HepG2 (cell line): ENCODE data around the gene MAPK12.

ENCODE experiments used
- ATF4 ChIP-seq, 2 experiments: fragments of 450-650 bp in 1 of 2; sonication (generic) in 1 of 2; formaldehyde crosslinking; IDR thresholded peaks; 2 replicates each; pipeline versions ENCODE4 v1.5.0 to v1.8.0; 2020 to 2022; ENCODE audit warnings: mild to moderate bottlenecking in 1 of 2, missing genetic modification reagents in 1 of 2
- MTA3 ChIP-seq: sonication (generic); formaldehyde crosslinking; IDR thresholded peaks from 2 replicates; pipeline ENCODE4 v1.4.0; 2020; ENCODE audit warnings: missing genetic modification reagents
- NR2F2 ChIP-seq: IDR thresholded peaks from 2 replicates; pipeline ENCODE4 v1.6.1; 2012; ENCODE audit warnings: low read depth, inconsistent platforms, borderline replicate concordance
- POLR2A ChIP-seq, 2 experiments: IDR thresholded peaks; 2 replicates each; pipeline ENCODE4 v1.6.1; 2011; ENCODE audit warnings: low read depth in 2 of 2, low read length in 2 of 2, mild to moderate bottlenecking in 1 of 2, moderate library complexity in 1 of 2; ENCODE audit not compliant: insufficient read depth in 1 of 2
- PRMT3 ChIP-seq: sonication (generic); formaldehyde crosslinking; IDR thresholded peaks from 2 replicates; pipeline ENCODE4 v1.8.1; 2022; ENCODE audit warnings: low read depth, mild to moderate bottlenecking, moderate library complexity, missing genetic modification reagents, borderline replicate concordance
- SIN3A ChIP-seq: IDR thresholded peaks from 2 replicates; pipeline ENCODE4 v1.6.1; 2011; ENCODE audit warnings: low read depth, mild to moderate bottlenecking, control low read depth, low read length, borderline replicate concordance
- ZNF124 ChIP-seq: sonication (generic); formaldehyde crosslinking; IDR thresholded peaks from 2 replicates; pipeline ENCODE4 v1.4.0; 2020; ENCODE audit warnings: missing genetic modification reagents
- ZNF44 ChIP-seq: sonication (generic); formaldehyde crosslinking; IDR thresholded peaks from 2 replicates; pipeline ENCODE4 v1.5.1; 2020; ENCODE audit warnings: mild to moderate bottlenecking, missing genetic modification reagents
- ZNF501 ChIP-seq: sonication (generic); formaldehyde crosslinking; IDR thresholded peaks from 2 replicates; pipeline ENCODE4 v1.5.1; 2020; ENCODE audit warnings: mild to moderate bottlenecking, moderate library complexity, missing genetic modification reagents
- ZNF558 ChIP-seq: sonication (generic); formaldehyde crosslinking; IDR thresholded peaks from 2 replicates; pipeline ENCODE4 v1.9.0; 2022; ENCODE audit warnings: mild to moderate bottlenecking, missing genetic modification reagents, borderline replicate concordance
- TF ChIP-seq, protein P1 (sequence below): sonication (generic); formaldehyde crosslinking; IDR thresholded peaks from 2 replicates; pipeline ENCODE4 v1.5.0; 2020; ENCODE audit warnings: mild to moderate bottlenecking, missing genetic modification reagents, moderate library complexity
- TF ChIP-seq, protein P2 (sequence below): sonication (generic); formaldehyde crosslinking; IDR thresholded peaks from 2 replicates; pipeline ENCODE4 v1.8.1; 2023; ENCODE audit warnings: mild to moderate bottlenecking, inconsistent platforms, moderate library complexity, missing genetic modification reagents, borderline replicate concordance
- TF ChIP-seq, protein P3 (sequence below): sonication (generic); formaldehyde crosslinking; IDR thresholded peaks from 2 replicates; pipeline ENCODE4 v1.8.1; 2022; ENCODE audit warnings: low read depth, mild to moderate bottlenecking, missing genetic modification reagents
- TF ChIP-seq, protein P4 (sequence below): sonication (generic); formaldehyde crosslinking; IDR thresholded peaks from 2 replicates; pipeline ENCODE4 v1.5.0; 2020; ENCODE audit warnings: mild to moderate bottlenecking, missing genetic modification reagents, borderline replicate concordance

DNA sequence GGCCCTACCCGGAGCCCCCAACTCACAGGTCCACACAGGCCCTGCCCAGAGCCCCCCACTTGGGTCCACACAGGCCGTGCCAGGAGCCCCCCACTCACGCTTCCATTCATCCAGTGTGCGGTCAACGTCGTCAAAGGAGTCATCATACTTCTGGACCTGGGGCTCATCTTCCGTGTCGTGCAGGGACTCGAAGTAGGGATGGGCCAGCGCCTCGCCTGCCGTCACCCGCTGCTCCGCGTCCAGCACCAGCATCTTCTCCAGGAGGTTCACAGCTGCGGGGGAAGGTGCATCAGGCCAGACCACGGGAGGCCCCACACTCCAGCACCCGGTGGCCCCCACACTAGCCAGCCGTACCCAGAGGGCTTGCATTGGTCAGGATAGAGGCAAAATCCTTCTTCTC, 6.4 kb downstream of the MAPK12 start:
- TF ChIP-seq, protein P1, sequence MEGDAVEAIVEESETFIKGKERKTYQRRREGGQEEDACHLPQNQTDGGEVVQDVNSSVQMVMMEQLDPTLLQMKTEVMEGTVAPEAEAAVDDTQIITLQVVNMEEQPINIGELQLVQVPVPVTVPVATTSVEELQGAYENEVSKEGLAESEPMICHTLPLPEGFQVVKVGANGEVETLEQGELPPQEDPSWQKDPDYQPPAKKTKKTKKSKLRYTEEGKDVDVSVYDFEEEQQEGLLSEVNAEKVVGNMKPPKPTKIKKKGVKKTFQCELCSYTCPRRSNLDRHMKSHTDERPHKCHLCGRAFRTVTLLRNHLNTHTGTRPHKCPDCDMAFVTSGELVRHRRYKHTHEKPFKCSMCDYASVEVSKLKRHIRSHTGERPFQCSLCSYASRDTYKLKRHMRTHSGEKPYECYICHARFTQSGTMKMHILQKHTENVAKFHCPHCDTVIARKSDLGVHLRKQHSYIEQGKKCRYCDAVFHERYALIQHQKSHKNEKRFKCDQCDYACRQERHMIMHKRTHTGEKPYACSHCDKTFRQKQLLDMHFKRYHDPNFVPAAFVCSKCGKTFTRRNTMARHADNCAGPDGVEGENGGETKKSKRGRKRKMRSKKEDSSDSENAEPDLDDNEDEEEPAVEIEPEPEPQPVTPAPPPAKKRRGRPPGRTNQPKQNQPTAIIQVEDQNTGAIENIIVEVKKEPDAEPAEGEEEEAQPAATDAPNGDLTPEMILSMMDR (CRISPR knock-in tag) = no peak
- no peak for TF ChIP-seq ZNF501 (CRISPR knock-in tag)
- no peak for TF ChIP-seq ZNF558 (CRISPR knock-in tag)
- no peak for TF ChIP-seq SIN3A
- TF ChIP-seq, protein P2, sequence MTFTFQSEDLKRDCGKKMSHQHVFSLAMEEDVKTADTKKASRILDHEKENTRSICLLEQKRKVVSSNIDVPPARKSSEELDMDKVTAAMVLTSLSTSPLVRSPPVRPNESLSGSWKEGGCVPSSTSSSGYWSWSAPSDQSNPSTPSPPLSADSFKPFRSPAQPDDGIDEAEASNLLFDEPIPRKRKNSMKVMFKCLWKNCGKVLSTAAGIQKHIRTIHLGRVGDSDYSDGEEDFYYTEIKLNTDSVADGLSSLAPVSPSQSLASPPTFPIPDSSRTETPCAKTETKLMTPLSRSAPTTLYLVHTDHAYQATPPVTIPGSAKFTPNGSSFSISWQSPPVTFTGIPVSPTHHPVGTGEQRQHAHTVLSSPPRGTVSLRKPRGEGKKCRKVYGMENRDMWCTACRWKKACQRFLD (CRISPR knock-in tag) = no peak
- TF ChIP-seq ZNF44 (CRISPR knock-in tag) = no peak
- TF ChIP-seq PRMT3 = no peak
- TF ChIP-seq, protein P3, sequence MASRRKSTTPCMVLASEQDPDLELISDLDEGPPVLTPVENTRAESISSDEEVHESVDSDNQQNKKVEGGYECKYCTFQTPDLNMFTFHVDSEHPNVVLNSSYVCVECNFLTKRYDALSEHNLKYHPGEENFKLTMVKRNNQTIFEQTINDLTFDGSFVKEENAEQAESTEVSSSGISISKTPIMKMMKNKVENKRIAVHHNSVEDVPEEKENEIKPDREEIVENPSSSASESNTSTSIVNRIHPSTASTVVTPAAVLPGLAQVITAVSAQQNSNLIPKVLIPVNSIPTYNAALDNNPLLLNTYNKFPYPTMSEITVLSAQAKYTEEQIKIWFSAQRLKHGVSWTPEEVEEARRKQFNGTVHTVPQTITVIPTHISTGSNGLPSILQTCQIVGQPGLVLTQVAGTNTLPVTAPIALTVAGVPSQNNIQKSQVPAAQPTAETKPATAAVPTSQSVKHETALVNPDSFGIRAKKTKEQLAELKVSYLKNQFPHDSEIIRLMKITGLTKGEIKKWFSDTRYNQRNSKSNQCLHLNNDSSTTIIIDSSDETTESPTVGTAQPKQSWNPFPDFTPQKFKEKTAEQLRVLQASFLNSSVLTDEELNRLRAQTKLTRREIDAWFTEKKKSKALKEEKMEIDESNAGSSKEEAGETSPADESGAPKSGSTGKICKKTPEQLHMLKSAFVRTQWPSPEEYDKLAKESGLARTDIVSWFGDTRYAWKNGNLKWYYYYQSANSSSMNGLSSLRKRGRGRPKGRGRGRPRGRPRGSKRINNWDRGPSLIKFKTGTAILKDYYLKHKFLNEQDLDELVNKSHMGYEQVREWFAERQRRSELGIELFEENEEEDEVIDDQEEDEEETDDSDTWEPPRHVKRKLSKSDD = no peak
- no peak for TF ChIP-seq NR2F2
- no peak for TF ChIP-seq MTA3 (CRISPR knock-in tag)
- TF ChIP-seq ATF4 (CRISPR knock-in tag; IDR thresholded peaks at IDR 0.05) = no peak
- TF ChIP-seq ZNF124 (CRISPR knock-in tag) = no peak
- TF ChIP-seq POLR2A (IDR thresholded peaks at IDR 0.05; ENCODE audit: insufficient read depth in 1 of 2, low read depth in 2 of 2, low read length in 2 of 2) = no peak
- TF ChIP-seq, protein P4, sequence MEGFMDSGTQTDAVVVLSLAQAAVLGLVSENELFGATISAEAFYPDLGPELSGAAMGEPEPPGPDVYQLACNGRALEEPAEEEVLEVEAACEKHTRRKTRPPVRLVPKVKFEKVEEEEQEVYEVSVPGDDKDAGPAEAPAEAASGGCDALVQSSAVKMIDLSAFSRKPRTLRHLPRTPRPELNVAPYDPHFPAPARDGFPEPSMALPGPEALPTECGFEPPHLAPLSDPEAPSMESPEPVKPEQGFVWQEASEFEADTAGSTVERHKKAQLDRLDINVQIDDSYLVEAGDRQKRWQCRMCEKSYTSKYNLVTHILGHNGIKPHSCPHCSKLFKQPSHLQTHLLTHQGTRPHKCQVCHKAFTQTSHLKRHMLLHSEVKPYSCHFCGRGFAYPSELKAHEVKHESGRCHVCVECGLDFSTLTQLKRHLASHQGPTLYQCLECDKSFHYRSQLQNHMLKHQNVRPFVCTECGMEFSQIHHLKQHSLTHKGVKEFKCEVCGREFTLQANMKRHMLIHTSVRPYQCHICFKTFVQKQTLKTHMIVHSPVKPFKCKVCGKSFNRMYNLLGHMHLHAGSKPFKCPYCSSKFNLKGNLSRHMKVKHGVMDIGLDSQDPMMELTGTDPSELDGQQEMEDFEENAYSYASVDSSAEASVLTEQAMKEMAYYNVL = no peak
